DMS 273 (cell line): ENCODE measurements around the gene TNS1.

Source experiments
- DNase-seq: peaks from one replicate; lab custom pipeline; 2025; ENCODE audit not compliant: unreplicated experiment; lab: John Stamatoyannopoulos, UW

The TNS1 gene

DNA sequence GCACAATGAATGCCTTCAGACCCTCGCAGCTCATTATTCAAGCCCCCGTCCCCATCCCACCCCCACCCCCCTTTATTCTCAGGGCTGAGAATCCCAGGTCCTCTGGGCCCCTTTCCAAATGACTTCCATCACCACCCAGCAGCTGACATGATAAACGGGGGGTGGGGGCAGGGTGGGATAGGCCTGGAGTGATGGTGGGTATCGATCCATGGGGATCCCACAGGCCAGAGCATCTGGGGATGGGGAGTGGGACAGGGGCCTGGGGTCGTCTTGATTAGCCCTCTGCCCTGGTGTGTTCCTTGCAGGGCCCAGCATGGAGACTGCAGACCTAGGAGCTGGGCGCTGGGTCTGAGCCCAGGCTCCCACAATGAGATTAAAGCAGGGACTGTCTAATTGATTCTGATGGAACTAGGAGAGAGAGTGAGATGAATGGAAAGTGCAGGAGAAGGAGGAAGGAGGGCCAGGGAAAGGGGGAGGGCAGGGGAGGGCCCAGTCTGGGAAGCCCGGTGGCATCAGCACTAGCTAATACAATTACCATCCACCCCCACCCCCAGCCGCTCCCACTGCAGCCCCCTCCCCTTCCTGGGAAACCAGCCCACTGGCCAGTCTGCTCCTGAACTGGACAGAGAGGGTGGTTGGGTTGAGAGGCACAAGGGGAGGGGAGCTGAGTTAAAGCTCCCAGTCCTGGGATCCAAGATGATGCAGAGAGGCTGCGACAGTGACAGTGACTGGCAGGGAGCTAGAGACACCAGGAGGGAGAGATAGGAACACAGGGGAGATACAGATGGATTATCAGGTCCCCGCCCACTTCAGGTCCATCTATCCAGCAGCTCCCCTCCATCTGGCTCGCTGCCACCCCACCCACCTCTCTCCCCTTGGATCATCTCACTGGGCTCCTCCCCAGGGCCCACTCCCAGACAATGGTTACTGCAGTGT is 13.1 kb upstream of the TNS1 start:
- DNase-seq: no peak

DNA sequence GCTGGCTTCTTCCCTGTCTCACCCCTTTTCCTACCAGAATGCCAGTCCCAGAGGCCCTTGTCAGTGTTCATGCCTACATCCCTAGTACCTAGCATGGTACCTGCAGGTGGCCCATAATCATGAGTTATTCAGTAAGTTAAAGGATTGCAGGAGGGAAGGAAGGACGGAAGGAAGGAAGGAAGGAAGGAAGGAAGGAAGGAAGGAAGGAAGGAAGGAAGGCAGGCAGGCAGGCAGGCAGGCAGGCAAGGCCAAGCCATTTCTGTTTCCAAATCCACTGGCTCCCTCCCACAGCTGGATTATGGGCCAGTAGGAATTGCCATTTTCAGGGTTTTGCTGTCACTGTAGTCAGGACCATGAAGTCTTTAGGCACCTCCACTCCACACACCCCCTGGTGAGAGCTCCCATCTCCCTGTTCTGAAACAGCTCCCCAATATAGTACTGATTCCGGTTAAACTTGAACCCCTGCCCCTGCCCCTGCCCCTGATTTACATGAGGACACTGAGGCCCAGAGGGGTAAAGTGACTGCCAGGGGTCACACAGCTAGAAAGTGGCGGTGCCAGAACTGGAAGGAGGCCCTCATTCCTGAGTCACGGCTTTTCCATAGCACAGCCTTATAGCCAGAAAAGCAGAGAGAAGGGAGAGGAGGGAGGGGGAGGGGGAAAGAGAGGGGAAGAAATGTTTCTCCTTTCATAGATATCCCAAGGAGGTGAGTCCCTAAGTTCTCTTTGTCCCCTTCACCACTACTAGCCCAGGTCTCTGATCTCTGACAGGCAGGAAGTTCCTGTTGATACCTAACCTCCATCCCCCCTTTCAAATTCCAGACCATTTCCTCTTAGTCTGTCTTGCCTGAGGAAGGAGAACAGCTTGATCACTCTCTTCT is 12.2 kb upstream of the TNS1 start:
- no peak for DNase-seq

- DNase-seq: no peak
These were observed 10.5 kb upstream of the TNS1 start for GRCh38 chr2:218013289-218013688.

DNA sequence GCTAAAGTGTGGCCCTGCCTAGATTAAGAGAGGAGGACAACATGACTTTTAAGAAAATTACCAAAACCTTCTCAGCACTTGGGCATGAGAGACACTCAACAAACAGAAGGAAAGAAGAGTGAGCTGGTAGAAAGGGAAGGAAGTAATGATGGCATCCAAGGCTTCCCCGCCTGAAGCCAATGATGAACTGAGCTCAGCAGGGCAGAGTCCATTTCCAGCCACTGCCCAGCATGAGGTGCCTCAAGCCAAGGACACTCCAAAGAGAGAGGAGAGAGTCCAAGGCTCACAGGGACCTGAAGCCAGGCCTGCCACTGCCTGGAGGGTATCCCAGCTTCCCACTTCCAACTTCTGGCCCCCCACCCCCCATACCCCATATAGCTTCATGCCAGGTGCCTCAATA is 9.5 kb upstream of the TNS1 start:
- no peak for DNase-seq

DNA sequence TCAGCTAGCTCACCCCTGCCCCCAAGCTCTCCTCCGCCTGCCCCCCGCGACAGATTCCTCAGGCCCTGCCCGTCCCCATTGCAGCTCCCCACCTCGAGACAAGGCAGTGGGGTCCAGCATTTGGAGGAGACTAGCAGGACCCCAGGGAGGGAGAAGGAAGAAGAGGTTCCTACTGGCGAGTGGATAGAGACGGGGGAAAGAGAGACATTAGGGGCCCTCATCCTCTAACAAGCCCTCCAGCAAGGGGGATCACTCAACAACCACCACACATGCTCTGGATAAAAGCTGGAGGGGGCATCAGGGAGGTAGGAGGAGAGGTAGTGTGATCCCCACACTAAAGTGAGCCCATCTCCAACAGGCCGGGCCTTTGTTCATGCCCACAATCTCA is 8.9 kb upstream of the TNS1 start:
- DNase-seq: no peak

DNA sequence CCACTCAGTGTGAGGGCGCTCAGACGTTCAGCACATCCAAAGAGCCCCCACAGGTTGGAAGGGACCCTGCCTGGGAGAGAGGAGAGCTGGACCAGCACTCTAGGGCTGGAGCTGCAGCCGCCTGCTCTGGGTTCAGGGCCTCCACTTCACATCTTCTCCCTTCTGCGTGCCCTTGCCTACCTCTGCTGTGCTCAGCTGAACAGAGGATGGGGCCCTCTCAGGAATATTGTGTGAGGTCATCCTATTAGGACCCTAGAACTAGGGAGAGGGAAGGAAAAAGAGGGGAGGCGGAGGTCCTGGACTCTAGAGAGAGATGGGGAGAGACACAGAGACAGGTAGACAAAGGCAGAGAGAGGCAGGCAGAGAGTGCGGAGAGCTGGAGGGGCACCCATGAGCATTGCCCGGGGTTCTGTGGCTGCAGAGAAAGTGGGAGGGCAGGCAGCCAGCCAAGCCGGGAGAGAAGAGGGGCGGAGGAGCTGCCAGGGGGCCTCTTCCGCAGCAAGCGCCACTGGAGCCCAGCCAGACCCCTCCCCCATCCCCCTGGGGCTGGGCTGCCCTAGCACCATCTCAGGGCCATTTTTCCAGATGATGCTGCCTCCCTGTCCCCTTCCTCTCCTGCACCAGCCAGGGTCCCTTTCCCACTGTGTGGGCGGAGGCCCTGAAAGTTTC is 8.3 kb upstream of the TNS1 start:
- DNase-seq: peak; percentile 17

GRCh38 chr2:218010140-218010983 is 7.6 kb upstream of the TNS1 start:
- DNase-seq: peak; percentile 60

GRCh38 chr2:218009765-218010139 is 7.0 kb upstream of the TNS1 start:
- DNase-seq: peak; percentile 33

- peak; percentile 17 for DNase-seq
These were observed 6.4 kb upstream of the TNS1 start for GRCh38 chr2:218009231-218009630.

GRCh38 chr2:218008060-218009040 is 5.6 kb upstream of the TNS1 start:
- no peak for DNase-seq

GRCh38 chr2:218006741-218007140 is 3.9 kb upstream of the TNS1 start:
- no peak for DNase-seq

DNA sequence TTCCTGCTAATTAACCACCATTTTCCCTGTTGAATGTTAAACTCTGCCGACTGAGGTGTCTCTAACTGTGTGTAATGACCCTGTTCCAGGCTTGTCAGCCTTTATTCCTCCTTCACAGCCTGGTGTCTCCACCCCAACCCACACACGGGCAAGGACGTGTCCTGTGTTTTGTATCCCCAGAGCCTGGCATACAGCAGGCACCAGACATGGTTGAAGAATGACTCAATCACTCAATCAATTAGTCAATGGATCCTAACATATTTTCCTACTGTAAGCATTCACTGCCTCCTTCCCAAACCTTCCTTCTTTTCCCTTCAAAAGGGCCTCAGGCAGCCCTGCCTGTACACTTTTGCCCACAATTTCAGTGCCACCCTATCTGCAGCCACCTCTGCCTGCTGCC is 2.7 kb upstream of the TNS1 start:
- DNase-seq: no peak

GRCh38 chr2:218005028-218005427 is 2.2 kb upstream of the TNS1 start:
- no peak for DNase-seq

- DNase-seq: no peak
These were observed 1.2 kb upstream of the TNS1 start for GRCh38 chr2:218003981-218004419.

GRCh38 chr2:218003281-218003944 is 618 bp upstream of the TNS1 start:
- no peak for DNase-seq

DNA sequence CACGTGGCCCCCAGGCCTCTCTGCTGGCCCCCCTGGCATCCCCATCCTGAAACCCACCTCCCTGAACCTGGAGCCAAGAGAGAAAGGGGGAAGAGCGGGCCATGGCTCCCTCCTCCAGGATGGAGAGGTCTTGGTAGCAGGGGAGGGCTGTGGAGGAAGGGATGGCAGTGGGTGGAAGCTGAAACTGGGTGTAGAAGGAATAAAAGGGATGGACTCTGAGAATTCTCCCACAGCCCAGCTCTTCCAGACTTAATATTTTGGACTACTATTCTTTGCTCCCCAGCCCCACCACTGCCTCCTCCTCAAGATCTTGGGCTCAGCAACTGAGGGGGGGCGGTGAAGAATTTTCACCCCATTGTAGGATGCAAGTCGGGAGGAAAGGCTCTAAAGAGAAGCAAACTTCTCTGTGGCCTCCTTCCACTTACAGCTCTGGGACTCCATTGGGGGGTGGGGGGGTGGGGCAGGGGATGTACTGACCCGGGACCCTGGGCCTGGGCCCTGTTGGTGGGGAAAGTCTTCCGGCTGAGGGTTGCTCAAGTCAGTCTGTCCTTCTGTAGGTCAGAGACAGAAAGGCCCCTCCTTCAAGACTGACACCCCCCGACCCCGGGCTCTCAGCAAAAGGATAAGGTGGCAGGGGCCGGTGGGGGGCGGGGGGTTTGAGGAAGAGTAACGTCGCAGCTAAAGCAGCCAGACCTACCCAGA is 501 bp downstream of the TNS1 start:
- DNase-seq: no peak

DNA sequence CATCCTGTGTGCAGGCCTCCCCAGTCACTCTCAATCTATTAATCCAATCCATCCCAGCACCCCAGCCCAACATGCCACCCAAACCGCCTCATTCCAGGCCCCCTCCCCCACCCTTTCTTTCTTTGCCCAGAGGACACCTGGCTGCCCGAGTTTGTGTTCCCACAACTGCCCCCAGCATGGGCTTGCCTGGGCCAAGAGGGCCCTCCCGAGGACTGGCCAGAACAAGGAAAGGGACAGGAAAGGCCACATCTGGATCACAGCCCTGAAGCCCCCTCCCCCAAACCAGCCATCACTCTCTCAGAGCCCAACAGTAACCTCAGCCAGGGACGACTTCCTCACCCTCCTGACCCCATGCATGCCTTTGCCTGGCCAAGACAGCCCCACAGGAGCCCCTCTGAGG is 1.2 kb downstream of the TNS1 start:
- DNase-seq: no peak

DNA sequence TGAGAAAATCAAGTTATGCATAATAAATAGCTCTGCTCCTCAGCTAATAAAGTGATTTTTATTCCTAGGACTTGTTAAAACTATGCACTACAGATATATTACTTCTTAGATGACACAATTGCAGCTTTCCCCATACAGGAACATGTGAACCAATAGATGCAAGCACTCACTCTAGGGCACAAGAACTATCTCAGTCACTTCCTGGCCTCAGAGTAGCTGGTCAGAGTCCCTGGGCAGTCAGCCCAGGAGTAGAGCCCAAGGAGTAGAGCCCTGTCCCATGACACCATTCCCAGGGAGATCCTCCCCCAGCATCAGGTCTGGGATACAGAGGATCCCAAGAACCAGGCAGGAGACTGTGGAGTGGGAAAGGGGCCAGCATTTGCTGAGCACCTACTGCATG is 2.7 kb downstream of the TNS1 start:
- no peak for DNase-seq
